T-helper 9 cell (primary cell): ENCODE results near the gene PLA2G4B.

ENCODE experiments used
- DNase-seq: peaks from one replicate; pipeline ENCODE4 v3.0.0-alpha.2; 2020
- total RNA-seq, 2 donors: gene quantifications; one replicate each; lab custom pipeline; 2026; lab: John Stamatoyannopoulos, UW

The PLA2G4B gene
- 1.9 to 3.1 reads per million in 2 donors for total RNA-seq

DNA sequence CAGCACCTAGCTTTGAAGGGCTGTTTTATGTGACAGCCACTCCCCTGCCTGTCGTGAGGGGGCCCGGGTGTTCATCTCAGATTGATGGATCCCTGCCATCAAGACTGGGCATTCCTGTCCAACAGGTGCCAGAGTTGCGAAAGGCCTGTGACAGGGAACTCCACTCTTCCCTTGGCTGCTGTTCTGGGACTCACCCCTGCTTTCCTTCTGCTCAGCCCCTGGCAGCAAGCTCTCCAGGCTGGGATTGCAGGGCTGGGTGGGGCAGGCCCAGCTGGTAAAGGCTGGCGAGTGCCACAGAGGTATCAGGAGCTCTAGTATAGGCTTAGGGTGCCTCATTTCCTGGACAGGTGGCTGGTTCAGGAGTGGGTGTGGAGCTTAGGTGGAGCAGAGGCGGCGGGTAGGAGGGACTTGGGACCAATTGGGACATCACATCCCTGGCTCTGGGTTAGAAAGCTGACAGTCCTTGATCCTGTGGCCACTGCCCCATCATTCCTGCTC, at the start of gene PLA2G4B:
Gene PLA2G4B (plus strand): TSS at position 448 of the 498 bp plus-strand sequence. CDS start 67 bp downstream, outside the sequence.
- DNase-seq: no peak

DNA sequence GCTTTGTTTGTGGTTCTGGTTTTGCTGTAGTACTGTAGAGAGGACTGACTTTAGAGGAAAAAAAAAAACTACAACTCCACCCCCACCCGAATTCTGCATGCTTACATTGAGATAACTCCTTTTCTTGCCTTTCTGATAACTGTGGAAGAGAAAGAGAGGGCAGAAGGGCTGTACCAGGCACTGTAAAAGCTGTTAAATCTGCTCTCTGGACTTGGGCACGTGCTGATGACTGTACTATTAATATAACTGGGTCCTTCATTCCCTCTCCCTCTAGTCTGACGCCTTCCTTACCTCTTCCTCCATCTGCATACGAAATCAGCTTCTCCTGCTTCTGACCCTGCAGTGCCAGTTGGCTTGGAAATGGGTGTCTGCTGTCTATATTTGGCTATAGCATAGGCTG, 49.4 kb upstream of the PLA2G4B start:
- DNase-seq: no peak

DNA sequence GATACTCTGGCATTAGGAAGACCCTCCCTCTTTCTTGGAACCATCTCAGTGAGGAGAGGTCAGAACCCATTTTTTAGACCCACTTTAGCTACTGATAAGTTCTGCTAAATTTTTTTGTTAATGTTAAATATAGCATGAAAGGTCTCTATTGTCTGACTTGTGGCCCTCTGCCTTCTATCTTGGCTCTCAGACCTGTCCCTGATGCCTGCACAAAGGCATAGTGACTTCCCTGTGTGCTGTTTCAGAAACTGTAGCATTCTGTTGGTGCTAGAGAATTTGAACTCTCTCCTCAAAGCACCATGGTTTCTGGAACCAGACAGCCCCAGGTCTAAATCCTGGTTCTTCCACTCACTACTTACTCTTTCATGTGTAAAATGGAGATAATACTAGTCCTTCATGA, 49.0 kb upstream of the PLA2G4B start:
- DNase-seq: no peak

DNA sequence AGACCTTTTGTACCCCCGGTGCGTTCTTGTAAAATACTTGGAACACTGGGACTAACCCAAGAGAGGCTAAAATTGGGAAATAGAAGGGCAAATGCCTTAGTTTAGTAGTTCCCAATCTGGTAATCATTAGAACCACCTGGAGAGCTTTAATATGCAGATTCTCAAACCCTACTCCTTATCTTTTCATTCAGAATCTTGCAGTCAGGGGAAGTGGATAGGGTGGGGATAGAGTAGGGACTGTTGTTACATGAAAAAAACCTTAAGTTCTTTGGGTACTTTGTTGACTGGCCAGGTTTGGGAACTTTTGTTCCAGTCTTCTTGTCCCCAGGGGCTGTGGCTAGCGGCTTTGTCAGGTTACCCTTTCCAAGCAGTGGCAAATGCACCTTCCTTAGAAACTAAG, 48.5 kb upstream of the PLA2G4B start:
- no peak for DNase-seq

GRCh38 chr15:41790756-41791546, 47.7 kb upstream of the PLA2G4B start:
- DNase-seq: no peak

- DNase-seq: no peak
Observed at GRCh38 chr15:41791547-41791937, 47.1 kb upstream of the PLA2G4B start.

DNA sequence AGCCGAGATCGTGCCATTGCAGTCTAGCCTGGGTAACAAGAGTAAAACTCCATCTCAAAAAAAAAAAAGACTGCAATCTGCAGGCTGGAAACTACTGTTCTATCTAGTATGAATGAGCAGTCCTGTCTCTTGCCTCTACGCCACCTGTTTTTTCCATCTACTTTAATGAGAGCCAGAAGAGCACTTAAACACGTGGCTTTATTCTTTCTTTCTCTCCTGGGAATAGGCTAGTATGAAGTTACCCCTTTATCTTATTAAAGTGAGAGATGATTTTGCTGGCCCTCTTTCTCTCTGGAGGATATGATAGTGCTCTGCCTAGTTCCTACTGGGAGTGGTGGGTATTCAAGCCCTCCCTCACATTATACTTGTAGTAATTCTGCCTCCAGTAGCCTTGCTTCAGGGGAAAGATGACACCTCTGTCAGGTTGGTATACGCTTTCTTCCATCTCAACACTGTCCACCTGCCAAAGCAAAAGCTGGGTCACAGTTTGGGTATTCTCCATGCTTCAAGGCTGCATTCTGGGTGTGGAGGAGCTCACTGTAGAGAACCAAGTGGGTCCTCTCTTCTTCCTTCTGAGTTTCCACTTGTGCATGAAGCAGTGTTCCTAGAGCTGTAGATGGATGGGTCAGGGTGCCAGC, 46.5 kb upstream of the PLA2G4B start:
- no peak for DNase-seq

DNA sequence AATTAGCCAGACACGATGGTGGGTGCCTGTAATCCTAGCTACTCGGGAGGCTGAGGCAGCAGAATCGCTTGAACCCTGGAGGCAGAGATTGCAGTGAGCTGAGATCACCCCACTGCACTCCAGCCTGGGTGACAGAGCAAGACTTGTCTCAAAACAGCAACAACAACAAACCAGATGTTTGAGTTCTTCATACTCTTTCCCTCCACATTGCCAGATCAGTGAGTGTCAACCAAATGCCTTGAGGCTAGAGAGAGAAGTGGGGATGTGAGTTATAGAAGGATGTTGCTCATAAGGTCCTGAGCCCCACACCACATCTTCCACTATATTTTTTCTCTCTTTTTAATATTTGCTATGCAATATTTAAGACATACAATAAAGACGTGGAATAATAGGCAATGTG, 44.6 kb upstream of the PLA2G4B start:
- DNase-seq: no peak

GRCh38 chr15:41795996-41796856, 42.4 kb upstream of the PLA2G4B start:
- DNase-seq: no peak

DNA sequence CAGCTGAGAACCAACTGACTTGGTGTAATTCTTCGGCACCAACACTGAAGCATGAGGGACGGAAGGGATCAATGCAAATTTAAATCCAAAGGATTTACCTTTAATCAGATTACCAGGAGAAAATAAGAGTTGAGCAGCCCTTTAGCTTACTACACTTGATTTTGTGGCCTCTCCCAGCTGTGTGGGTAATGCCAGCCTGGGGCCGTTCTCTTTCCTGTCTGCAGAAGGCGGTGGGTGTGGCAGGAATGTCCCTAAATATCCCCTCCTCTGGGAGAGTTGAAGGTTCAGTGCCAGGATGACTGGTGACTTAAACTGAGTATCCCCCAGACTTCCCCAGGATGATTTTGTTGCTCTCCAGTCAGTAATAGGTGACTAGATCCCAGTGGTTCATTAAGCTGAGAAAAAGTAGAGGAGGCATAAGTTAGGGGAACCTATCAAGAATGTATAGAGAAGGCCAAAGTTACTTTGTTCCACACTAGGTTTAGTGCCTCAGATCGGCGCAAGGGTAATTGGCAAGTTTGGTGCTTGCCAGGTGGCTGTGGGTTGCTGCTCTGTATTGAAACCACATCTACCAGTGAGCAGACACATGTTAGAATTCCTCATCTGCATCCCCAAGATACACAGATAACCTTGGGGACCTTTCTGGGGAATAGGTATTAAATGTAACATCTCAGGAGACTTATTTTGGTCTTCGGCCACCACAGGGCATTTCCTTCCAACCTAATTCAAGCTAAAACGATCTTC, 41.3 kb upstream of the PLA2G4B start:
- DNase-seq: no peak

GRCh38 chr15:41798607-41799487, 39.8 kb upstream of the PLA2G4B start:
- DNase-seq: no peak

GRCh38 chr15:41799488-41799805, 39.2 kb upstream of the PLA2G4B start:
- no peak for DNase-seq

- no peak for DNase-seq
Observed at GRCh38 chr15:41801185-41801584, 37.5 kb upstream of the PLA2G4B start.

DNA sequence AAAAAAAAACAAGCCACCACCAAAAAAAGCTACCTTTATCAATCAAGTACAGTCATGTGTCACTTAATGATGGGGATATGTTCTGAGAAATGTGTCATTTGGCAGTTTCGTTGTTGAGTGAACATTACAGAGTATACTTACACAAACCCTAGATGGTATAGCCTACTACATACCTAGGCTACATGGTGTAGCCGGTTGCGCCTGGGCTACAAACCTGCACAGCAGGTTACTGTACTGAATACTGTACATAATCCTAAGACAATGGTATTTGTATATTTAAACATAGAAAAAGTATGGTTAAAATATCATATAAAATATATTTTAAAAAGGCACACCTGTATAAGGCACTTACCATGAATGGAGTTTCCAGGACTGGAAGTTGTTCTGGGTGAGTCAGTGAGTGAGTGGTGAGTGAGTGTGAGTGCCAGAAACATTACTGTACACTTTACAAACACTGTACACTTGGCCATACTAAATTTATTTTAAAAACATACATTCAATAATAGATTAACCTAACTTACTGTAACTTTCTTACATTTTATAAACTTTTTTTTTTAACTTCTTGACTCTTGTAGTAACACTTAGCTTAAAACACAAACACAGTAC, 36.7 kb upstream of the PLA2G4B start:
- no peak for DNase-seq

DNA sequence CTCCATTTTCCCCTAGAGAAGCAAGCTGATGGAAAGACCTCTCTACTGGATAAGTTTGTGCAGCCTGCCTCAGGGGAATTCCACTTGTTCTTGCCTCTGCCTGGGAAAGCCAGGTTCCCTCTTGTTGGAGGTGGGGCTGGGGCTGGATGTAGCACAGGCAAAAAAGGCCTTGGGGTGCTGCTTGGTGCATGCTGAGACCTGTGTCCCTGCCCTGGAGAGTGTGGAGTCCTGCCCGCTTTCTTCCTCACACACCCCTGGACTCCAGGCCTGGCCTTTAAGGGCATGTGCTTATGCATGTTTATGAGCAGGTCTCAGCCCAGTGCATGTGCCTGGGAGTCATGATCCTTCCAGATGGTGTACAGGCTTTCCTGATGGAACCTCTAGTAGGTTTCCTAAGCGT, 34.3 kb upstream of the PLA2G4B start:
- DNase-seq: no peak

DNA sequence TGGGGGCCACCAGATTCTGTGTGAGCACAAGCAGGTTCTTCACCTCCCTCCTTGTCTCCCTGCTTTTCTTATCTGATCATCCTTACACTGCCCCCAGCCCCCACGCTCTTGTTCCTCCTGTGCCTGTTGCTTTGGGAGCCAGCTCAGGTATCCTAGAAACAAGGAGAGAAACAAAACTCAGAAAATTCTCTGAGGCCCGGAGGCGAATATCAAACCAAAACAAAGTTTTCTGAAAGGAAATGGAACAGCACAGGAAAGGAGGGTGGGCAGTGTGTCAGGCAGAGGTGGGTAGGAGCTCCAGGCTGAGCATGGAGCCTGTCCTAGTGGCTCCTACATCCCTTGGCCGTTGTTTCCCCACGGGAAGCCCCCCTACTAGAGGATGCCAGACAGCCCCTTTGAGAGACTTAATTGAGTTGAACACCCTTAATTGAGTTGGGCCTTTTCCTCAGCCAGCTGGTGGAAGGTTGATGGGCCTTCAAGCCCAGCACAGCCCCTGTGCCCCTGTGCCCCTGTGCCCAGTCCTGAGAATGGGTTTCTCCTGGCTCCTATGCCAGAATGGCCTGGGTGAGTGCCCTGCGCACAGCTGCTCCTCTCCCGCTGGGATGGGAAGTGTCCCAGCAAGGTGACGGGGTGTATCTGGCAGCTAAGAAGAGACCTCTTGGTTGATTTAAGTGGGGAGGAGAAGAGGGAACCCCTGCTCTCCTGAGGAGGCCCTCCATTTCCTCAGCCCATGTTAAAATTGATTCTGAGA, 33.6 kb upstream of the PLA2G4B start:
- no peak for DNase-seq

- no peak for DNase-seq
Observed at GRCh38 chr15:41805711-41806110, 32.9 kb upstream of the PLA2G4B start.

- no peak for DNase-seq
Observed at GRCh38 chr15:41806291-41807181, 32.1 kb upstream of the PLA2G4B start.

DNA sequence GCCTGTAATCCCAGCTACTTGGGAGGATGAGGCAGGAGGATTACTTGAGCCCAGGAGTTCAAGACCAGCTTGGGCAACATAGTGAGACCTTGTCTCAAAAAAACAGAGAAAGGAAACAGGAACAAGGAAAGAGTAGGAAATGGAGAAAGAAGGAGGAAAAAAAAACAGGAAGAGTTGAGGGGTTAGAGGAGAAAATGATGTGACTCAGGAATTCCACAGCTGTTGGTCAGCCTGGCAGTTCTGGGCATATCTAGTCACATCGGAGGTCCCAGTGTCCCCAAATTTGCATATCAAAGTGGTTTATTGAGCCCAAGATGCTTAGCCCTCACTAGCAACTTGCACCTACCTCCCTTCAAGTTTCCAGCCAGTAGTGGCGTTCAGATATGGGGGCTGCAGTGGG, 29.5 kb upstream of the PLA2G4B start:
- DNase-seq: no peak
